ENCODE measurements around the gene ZBTB40.

GRCh38 chr1:22428672-22429071 is 23.0 kb upstream of the ZBTB40 start:
- TF ChIP-seq POLR2A (IDR thresholded peaks at IDR 0.05; ENCODE audit: borderline replicate concordance, extremely low read depth, insufficient read depth, insufficient read length), result peak; percentile 31
- TF ChIP-seq CTCF (IDR thresholded peaks at IDR 0.05 in 2 of 3, conservative IDR thresholded peaks at IDR 0.05 in 1 of 3; ENCODE audit: borderline replicate concordance in 1 of 3, insufficient read depth in 1 of 3, low read depth in 2 of 3, low read length in 2 of 3), result no peak
- no peak for TF ChIP-seq SRF (IDR thresholded peaks at IDR 0.05; ENCODE audit: low read depth)
- peak; percentile 83 for TF ChIP-seq SP1 (IDR thresholded peaks at IDR 0.05; ENCODE audit: low read depth)
- no peak for TF ChIP-seq CEBPB (IDR thresholded peaks at IDR 0.05; ENCODE audit: low read depth)
- TF ChIP-seq ATF3 (IDR thresholded peaks at IDR 0.05), result no peak
- TF ChIP-seq ELF1 (IDR thresholded peaks at IDR 0.05; ENCODE audit: borderline replicate concordance, low read depth), result peak; percentile 99
- no peak for TF ChIP-seq REST (IDR thresholded peaks at IDR 0.05; ENCODE audit: low read depth)
- TF ChIP-seq EGR1 (IDR thresholded peaks at IDR 0.05; ENCODE audit: low read depth), result no peak
- no peak for TF ChIP-seq EZH2 (IDR thresholded peaks at IDR 0.05)
- no peak for TF ChIP-seq EZH2phosphoT487 (IDR thresholded peaks at IDR 0.05; ENCODE audit: borderline replicate concordance)
- TF ChIP-seq ZNF274 (IDR thresholded peaks at IDR 0.05; ENCODE audit: low read depth, low read length), result no peak
- TF ChIP-seq ZBTB33 (IDR thresholded peaks at IDR 0.05; ENCODE audit: extremely low read depth, insufficient replicate concordance, low read length), result no peak

All from HCT116 (cell line).